Thoracic aorta (tissue), 2 donors: ENCODE results near the gene UBXN11. TPM values are rescaled to one million over a fixed set of nuclear protein-coding genes. Genes with fewer than 3 reads are reported as not detected.
"Not testable (repeated sequence)": the region's sequence is repeated elsewhere in the genome, so short reads cannot be mapped to it uniquely, and the experiment has no call there.

ENCODE experiments used
- ATAC-seq: fragments of 150-250 bp; one replicate; pipeline ENCODE4 v1.8.0; 2017; ENCODE audit warnings: low read depth; ENCODE audit not compliant: insufficient number of reproducible peaks, low FRiP score
- DNase-seq: peaks from one replicate; pipeline ENCODE4 v3.0.0-alpha.2; 2020; ENCODE audit warnings: low spot score
- H3K27ac ChIP-seq, 2 donors: fragments of 200-600 bp; sonication (generic); 1 replicate in 1 of 2; 2 replicates in 1 of 2; pipeline ENCODE4 v1.5.1; 2016; ENCODE audit warnings: mild to moderate bottlenecking in 2 of 2, moderate library complexity in 2 of 2
- H3K27me3 ChIP-seq: fragments of 200-600 bp; sonication (generic); replicated peaks from 2 replicates; pipeline ENCODE4 v1.6.0; 2016; ENCODE audit warnings: mild to moderate bottlenecking; ENCODE audit not compliant: insufficient read depth
- H3K36me3 ChIP-seq: fragments of 200-600 bp; sonication (generic); one replicate; pipeline ENCODE4 v1.5.1; 2016
- H3K4me1 ChIP-seq, 2 donors: fragments of 200-600 bp; sonication (generic); 1 replicate in 1 of 2; 2 replicates in 1 of 2; pipeline versions ENCODE4 v1.5.1 to v1.6.0; 2016; ENCODE audit warnings: low read depth in 2 of 2, mild to moderate bottlenecking in 1 of 2; ENCODE audit not compliant: control insufficient read depth in 1 of 2
- H3K4me3 ChIP-seq: fragments of 200-600 bp; sonication (generic); 2 replicates; pipeline ENCODE4 v1.5.1; 2016; ENCODE audit warnings: mild to moderate bottlenecking
- H3K9me3 ChIP-seq: fragments of 200-600 bp; sonication (generic); 2 replicates; pipeline ENCODE4 v1.5.1; 2016
- total RNA-seq, 2 donors: library from RNA; depleted of rRNA; stranded (reverse); fragments of >200 nt; gene quantifications; one replicate each; pipeline versions ENCODE4 v1.1.0 to v1.2.3, GENCODE V29; 2016
- TF ChIP-seq, protein P1 (sequence below): fragments of 200-600 bp; sonication (generic); IDR thresholded peaks from one replicate; pipeline ENCODE4 v1.5.1; 2019; ENCODE audit warnings: antibody characterized with exemption

UBXN11 gene
- total RNA-seq, 2 donors from 2014 or later = 9.6 to 23.2 TPM

DNA sequence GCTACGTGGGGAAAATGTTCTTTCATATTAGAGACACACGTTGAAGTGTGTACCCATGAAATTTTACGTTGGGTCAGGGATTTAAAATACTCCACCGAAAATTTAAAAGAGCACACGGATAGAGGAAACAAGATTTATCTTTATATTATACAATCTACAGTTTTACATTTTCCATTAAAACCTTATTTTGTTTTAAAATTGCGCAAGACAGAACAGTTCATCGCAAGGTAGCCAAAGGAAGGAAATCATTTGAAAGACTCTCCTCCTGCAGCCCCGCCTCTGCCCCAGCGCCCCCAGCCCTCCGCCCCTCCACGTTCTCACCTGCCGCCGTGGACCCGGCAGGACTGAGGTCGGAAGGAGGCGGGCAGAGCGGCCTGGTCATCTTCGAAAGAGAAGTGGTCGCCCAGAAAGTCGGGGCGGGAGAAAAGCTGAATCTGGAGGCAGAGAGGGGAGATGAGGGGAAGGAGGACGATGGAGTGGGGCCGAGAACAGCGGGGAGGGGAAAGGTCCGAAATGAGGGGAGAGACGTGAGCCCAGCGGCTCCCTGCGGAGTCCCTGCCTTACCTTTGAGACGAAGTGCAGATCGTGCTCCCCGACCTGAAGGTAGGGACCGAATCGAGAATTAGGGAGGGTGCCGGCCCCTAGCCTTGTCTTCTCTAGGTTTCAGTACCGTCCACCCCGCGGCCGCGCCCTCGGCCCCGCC lies 29.5 kb upstream of the UBXN11 start:
- ATAC-seq (no peak), DNase-seq (no peak)
- no peaks in the 10 kb centered on the region for H3K27me3 ChIP-seq
- H3K4me3 ChIP-seq = peak overlapping the region; percentile 69
- H3K4me1 ChIP-seq = peaks cover 11 to 15% of the 10 kb centered on the region in 2 donors
- no peaks in the 10 kb centered on the region for H3K36me3 ChIP-seq
- H3K27ac ChIP-seq = peak overlapping the region in 1 of 2 donors; percentile 28
- no peaks in the 10 kb centered on the region for H3K9me3 ChIP-seq
- TF ChIP-seq, protein P1, sequence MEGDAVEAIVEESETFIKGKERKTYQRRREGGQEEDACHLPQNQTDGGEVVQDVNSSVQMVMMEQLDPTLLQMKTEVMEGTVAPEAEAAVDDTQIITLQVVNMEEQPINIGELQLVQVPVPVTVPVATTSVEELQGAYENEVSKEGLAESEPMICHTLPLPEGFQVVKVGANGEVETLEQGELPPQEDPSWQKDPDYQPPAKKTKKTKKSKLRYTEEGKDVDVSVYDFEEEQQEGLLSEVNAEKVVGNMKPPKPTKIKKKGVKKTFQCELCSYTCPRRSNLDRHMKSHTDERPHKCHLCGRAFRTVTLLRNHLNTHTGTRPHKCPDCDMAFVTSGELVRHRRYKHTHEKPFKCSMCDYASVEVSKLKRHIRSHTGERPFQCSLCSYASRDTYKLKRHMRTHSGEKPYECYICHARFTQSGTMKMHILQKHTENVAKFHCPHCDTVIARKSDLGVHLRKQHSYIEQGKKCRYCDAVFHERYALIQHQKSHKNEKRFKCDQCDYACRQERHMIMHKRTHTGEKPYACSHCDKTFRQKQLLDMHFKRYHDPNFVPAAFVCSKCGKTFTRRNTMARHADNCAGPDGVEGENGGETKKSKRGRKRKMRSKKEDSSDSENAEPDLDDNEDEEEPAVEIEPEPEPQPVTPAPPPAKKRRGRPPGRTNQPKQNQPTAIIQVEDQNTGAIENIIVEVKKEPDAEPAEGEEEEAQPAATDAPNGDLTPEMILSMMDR = no peak

DNA sequence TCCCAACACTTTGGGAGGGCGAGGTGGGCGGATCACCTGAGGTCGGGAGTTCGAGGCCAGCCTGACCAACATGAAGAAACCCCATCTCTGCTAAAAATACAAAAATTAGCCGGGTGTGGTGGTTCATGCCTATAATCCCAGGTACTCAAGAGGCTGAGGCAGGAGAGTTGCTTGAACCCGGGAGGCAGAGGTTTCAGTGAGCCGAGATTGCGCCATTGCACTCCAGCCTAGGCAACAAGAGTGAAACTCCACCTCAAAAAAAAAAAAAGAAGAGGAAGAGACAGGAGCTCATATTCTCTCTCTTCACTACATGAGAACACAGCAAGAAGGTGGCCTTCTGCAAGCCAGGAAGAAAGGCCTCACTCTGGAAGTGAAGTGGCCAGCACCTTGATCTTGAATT lies 26.9 kb upstream of the UBXN11 start:
- H3K4me1 ChIP-seq = peaks cover 11 to 15% of the 10 kb centered on the region in 2 donors
- not testable (repeated sequence) for DNase-seq, H3K4me3 ChIP-seq, H3K9me3 ChIP-seq, H3K36me3 ChIP-seq, H3K27ac ChIP-seq, H3K27me3 ChIP-seq, ATAC-seq

DNA sequence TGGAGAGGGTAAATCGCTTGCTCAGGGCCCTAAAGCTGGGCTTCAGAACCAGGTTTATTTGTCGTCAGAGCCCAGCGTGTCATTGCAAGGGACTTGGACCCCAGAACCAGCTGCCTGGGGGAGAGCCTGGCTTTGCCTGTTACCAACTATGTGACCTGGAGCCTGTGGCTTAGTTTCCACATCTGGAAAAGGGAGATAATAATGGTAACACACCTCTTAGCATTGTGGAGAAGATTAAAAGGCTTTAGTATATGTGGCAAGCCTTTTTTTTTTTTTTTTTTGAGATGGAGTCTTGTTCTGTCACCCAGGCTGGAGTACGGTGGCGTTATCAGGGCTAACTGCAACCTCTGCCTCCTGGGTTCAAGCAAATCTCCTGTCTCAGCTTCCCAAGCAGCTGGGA lies 23.8 kb upstream of the UBXN11 start:
- Histone ChIP-seq H3K4me3 (no peak overlapping the region), H3K27ac (no peak overlapping the region), H3K27me3 (no peaks in the 10 kb centered on the region), H3K4me1 (peaks cover 0 to 3% of the 10 kb centered on the region in 2 donors), H3K36me3 (no peaks in the 10 kb centered on the region), H3K9me3 (no peaks in the 10 kb centered on the region)
- ATAC-seq (no peak), DNase-seq (no peak)
- TF ChIP-seq, protein P1 = no peak

DNA sequence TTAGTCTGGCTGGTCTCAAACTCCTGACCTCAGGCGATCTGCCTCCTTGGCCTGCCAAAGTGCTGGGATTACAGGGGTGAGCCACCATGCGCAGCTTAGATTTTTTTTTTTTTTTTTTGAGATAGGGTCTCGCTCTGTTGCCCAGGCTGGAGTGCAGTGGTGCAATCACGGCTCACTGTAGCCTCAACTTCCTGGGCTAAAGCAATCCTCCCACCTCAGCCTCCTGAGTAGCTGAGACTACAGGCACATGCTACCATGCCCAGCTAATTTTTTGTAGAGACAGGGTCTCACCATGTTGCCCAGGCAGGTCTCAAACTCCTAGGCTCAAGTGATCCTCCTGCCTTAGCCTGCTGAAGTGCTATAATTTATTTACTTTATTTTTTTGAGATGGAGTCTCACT lies 22.9 kb upstream of the UBXN11 start:
- not testable (repeated sequence) for H3K9me3 ChIP-seq, H3K4me1 ChIP-seq, ATAC-seq, H3K4me3 ChIP-seq, DNase-seq, H3K27me3 ChIP-seq, H3K36me3 ChIP-seq, H3K27ac ChIP-seq

DNA sequence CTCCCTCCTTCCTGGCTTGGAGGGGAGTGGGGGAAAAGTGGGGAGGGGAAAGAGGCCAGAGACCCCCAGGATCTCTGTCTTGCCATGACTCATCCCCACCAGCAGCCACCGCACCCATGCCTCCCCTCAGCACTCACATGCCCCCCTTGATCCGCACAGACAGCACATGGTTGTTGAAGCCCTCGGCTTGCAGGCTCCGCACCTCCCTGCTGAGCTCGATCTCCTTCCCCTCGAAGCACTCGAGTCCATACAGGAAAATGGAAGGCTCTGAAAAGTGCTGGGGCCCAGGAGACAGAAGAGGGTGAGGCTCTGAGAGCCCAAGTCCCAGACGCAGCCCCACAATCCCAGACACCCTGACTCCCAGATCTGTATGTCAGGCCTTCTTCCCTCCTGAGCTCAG lies 22.2 kb upstream of the UBXN11 start:
- Histone ChIP-seq H3K27me3 (no peaks in the 10 kb centered on the region), H3K4me1 (peaks cover 0 to 3% of the 10 kb centered on the region in 2 donors), H3K9me3 (no peaks in the 10 kb centered on the region), H3K27ac (no peak overlapping the region), H3K4me3 (no peak overlapping the region), H3K36me3 (no peaks in the 10 kb centered on the region)
- ATAC-seq = no peak
- TF ChIP-seq, protein P1 = no peak
- no peak for DNase-seq

DNA sequence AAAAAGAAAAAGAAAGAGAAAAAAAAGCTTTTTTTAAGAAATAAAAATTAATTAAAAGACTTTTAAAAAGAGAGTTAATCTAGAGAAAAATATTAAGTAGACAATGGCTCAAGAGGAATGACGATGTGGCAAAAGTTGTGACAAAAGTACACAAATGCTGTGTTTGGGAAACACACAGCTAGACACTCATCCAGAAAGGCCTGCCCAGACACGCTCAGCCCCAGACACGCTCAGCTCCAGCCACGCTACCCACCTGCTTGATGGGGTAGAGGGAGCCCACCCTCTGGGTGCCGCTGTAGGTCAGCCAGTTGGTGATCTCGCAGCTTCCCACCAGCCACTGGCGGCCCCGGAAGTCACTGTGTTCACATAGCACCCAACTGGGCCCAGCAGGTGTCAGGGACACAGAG lies 21.5 kb upstream of the UBXN11 start:
- peaks cover 0 to 3% of the 10 kb centered on the region in 2 donors for H3K4me1 ChIP-seq
- TF ChIP-seq, protein P1 = no peak
- ATAC-seq (no peak), DNase-seq (no peak)
- no peaks in the 10 kb centered on the region for H3K9me3 ChIP-seq
- H3K27ac ChIP-seq = no peak overlapping the region
- no peak overlapping the region for H3K4me3 ChIP-seq
- no peaks in the 10 kb centered on the region for H3K36me3 ChIP-seq
- no peaks in the 10 kb centered on the region for H3K27me3 ChIP-seq
